Caki2 (cell line): Measurements from ENCODE around the gene INAFM2. TPM values are rescaled to one million over a fixed set of nuclear protein-coding genes. Genes with fewer than 3 reads are reported as not detected.

Experiments used
- DNase-seq: peaks from one replicate; pipeline ENCODE4 v3.0.0-alpha.2; 2015; ENCODE audit warnings: low read depth
- in situ Hi-C: cut with HindIII; loops from 2 replicates; pipeline ENCODE4 v1.10.0; 2016; ENCODE audit warnings: low sequenced_read_pairs, low pct_unique_long_range_greater_than_20kb, mixed read lengths
- total RNA-seq: library from RNA; depleted of rRNA; stranded (reverse); fragments of >200 nt; shearing (Covaris generic); gene quantifications from 2 replicates; pipeline ENCODE4 v1.2.3, GENCODE V29; 2014; ENCODE audit warnings: low replicate concordance

The INAFM2 gene
- total RNA-seq, 1 experiment from 2014 or later: 4.6 TPM

DNA sequence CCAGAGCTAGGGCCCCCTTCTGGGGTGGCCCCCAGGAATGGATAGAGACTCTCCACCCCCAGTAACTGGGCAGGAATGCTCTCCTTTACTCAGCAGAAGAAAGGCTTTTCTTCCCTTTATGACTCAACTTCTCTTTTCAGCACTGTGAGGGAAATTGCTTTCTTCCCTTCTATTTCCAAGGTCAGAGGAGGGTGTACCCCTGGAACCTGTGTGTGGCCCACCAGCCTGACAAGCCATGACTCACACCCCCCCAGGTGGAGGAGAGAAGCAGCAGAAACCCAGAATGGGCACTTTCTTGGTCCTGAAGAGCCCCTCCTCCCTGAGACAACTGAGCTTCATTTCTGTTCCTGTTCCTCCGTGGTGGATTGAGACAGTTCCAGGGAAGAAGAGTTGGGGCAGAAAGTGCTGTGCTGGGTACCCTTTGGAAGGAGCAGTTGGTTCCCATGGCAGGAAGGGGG lies 37.9 kb upstream of the INAFM2 start:
- in situ Hi-C loops: no loop called here
- no peak for DNase-seq

DNA sequence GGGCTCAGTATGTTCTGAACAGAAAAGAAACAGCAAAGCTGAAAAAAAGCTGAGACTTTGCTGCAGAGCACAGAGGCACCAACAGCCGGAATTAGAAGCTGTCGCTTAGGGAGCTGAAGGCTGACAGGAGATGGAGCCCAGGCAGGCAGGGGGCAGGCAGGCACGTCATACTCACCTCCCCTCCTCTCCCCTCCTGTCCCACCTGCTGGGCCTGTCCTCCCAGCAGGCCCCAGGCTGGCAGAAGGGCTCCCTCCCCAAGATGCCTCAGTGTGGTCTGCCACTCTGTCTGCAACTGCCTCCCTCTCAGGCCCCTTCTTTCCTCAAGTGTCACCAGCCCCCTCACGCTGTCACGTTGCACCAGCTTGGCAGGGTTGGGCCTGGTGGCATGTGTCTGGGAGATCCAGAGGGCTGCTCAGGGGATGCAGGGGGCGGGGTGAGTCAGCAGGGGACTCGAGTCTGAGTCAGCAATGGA lies 37.4 kb upstream of the INAFM2 start:
- no peak for DNase-seq
- in situ Hi-C loops: no loop called here

DNA sequence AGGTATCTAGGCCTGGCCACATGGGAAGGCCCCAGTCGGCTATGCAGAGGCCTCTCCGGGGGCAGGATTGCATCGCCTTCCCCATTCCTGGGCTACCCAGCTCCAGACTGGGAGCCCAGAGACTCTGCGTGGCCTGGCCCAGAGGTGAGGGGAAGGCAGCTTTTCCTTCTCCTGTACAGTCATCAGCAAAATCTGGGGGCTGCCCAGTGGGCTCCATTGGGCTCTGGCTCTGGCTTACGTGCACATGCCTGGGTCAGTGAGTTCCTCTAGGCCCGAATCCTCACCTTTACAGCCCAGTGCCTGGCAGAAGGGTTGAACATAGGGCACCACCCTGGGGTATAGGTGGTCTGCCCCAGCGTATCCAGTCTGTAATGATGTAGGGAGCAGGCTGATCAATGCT lies 36.7 kb upstream of the INAFM2 start:
- no peak for DNase-seq
- in situ Hi-C loops: no loop called here

DNA sequence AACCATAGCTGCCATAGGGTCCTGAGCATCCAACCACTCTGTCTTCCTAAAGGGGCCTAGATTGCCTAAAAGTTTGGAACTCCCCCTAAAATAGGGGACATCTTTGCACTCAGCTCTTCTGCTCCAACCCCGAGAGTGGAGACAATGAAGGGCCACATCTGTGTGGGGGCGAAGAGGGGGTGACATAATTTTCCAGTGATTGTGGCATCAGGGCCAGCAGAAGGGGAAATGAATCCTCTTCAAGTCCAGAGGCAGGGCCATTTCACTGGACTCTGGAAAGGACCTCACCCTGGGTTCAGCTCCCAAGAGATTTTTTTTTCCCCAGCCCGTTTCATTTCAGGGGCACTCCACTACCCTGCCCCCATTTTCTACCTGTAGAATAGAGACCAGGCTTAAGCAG lies 36.0 kb upstream of the INAFM2 start:
- no peak for DNase-seq
- in situ Hi-C loops: no loop called here

DNA sequence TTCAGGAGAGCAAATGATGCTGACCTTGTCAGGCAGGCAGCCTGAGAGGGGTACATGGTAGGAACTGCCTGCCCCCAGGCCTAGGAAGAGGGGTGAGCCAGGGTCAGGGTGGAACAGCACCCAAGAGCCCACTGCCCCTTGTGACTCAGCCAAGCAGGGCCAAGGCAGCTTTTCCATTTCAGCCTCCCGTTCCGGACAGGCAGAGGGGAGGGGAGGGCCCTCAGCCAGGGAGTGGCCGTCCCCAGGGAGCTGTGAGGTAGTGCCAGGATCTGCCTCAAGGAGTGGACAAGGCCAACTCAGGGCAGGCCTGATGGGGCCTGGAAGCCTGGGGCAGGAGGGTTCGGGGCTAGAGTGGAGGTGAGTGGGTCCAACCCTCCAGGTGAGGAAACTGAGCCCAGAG lies 35.5 kb upstream of the INAFM2 start:
- in situ Hi-C loops: no loop called here
- DNase-seq: no peak

DNA sequence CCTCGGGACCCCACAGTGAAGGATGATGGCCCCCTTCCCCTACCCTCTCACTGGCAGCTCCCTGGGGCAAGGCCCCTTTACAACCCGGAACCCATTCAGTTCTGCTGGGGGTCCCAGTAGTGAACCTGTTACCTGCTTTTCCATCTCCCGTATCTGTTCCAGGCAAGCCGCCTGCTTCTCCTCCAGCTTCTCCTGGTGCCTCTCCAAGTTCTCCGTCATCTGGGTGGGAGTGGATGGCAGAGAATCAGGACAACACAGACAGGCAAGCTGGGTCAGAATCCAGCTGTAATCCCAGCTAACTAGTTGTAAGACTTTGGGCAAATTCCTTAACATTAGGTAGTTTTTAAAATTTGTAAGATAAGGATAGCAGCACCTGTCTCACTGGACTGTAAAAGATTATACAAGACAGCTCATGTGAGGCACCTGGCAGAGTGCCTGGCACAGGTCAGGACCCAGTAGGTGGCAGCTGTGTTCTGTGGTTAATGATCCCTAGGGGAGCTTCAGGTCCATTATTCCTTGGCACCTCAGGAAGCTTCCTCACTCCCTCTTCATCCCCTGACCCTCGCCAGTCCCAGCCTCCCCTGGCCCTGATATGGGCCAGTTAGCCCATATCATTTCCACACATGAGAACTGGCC lies 34.2 kb upstream of the INAFM2 start:
- peak; percentile 44 for DNase-seq
- in situ Hi-C loops: no loop called here

DNA sequence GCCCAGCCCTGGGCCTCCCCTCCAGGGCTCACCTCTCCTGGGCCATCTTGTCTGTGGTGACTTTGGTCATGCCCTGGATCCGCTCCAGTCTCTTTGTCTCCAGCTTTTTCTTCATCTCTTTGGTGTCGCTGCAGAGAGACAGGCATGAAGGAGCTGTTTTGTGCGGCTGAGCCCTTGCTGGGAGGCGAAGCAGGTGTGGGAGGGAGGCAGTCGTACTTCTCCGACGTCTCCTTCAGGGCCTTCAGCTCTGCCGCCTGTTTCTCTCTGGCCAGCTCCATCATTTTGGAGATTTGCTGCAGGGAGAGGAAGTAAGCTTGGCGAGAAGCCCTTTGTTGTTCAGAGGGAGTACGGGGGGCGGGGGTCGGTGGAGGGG lies 33.0 kb upstream of the INAFM2 start:
- in situ Hi-C loops: no loop called here
- DNase-seq: no peak

DNA sequence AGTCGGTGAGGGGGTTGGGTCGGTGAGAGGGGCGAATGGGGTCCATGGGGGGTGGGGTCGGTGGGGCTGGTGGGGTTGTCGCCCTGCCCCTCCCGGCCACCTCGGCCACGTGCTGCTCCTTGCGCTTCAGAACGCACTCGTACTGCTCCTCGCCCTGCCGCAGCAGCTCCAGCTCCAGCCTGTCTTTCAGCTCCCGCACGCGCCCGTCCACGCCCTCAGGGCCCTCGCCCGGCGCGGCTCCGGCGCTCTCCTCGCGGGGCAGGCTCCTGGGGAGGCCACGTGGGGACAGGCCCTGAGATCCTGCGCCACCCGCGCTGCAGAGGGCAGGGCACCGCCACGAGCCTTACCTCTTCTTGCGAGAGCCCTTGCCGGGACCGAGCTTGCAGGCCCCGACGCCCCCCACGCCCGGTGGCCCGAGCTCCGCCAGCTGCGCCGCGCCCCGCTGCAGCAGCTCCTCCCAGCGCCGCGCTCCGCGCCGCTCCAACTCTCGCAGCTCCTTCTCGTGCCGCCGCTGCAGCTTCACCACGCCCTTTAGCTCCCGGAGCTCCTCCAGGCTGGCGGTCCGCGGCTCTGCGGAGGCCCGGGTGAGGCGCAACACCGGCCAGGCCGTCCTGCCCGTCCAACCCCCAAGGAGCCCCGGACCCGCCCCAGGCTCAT lies 32.4 kb upstream of the INAFM2 start:
- in situ Hi-C loops: no loop called here
- no peak for DNase-seq

DNA sequence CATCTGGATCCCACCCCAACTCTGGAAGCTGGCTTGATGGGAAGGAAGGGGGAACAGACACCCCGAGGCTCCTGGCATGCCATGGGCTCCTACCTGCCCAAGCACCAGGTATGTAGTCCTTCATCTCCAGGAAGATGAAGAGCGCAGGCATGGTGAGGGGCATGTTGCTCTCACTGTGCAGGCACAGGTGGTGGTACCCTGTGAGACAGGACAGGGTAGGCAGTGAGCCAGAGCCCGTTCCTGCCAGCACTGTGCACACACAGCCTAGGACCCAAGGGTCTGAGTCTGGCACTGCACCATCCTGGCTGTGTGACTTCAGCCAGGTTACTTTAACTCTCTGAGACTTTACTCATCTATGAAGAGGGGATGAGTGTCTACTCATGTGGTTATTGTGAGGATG lies 31.2 kb upstream of the INAFM2 start:
- in situ Hi-C loops: no loop called here
- DNase-seq: no peak

DNA sequence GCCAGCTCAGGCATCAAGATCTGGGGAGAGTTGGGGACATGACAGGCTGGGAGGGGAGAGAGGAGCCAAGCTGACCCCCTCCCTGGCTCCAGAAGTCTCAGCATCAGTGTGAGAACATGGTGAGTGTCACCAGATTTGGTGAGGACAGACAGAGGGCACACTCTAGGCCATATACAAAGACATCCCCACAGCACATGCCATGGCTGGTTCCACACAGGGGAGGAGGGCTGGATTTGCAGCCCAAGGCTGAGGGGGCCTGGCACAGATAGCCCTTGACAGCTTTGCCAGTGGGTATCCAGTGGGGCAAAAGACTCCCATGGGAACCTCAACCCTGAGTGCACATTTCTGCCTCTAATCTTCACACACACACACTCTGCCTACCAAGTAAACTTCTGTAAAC lies 30.5 kb upstream of the INAFM2 start:
- in situ Hi-C loops: no loop called here
- DNase-seq: no peak

DNA sequence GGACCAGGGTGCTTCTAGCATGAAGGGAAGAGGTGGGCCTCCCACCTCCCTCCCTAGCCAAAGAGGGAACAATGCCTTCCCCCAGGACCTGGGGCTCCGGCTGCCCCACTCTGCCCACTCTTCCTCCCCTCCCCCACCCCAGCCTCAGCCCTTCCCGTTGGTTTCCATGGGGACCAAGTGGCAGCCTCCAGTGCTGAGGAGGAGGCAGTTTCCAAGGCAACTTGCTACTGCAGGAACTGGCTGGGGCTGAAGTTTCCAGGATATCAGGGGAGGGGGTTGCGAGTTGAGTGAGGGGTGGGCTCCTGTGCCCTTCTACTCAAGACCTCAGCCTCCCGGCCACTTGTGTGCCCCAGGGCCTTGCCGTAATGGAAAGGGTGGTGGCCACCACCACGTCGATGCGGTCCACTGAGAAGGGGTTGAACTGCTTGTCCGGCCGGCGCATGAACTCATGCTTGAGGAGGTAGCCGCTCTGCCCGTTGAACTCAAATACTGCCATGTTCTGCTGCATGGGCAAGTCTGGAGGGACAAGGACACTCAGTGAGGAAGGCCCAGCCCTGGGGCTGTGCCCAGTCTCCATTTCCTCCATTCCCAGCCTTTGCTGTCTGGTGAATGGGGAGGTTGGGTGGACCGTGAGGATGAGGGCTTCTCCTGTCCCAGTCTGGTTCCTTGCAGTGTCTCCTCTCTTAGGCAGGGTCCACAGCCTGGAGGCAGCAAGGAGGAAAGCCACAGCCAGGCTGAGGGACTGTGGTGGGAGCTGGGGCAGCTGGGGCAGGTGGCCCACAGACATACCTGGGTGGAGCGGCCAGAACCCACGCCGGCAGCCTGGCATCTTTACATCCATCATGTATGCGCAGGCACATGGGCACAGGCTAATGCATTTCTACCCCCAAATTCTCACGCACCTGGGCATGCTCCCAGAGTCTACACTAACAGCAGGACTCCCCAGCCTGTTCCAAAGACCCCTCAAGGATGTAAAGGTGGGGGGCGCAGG lies 29.3 kb upstream of the INAFM2 start:
- in situ Hi-C loops: no loop called here
- no peak for DNase-seq

DNA sequence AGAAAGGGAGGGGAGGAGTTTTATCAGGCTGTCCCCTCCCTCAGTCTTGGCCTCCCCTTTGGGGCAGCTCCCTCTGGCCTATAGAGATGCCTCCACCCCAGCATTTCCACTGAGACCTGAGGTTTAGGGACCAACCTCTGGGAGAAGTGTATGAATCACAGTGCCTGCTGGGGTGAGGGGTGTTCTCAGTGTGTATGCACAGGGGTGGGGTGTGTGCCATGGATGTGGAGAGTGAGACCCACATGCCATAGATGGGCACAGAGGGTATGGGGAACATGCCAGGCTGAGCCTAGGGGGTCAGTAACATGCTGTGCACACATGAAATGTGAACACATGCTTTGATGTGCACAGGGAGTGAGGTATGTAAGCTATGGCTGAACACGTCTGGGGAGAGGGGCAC lies 28.2 kb upstream of the INAFM2 start:
- in situ Hi-C loops: no loop called here
- no peak for DNase-seq

DNA sequence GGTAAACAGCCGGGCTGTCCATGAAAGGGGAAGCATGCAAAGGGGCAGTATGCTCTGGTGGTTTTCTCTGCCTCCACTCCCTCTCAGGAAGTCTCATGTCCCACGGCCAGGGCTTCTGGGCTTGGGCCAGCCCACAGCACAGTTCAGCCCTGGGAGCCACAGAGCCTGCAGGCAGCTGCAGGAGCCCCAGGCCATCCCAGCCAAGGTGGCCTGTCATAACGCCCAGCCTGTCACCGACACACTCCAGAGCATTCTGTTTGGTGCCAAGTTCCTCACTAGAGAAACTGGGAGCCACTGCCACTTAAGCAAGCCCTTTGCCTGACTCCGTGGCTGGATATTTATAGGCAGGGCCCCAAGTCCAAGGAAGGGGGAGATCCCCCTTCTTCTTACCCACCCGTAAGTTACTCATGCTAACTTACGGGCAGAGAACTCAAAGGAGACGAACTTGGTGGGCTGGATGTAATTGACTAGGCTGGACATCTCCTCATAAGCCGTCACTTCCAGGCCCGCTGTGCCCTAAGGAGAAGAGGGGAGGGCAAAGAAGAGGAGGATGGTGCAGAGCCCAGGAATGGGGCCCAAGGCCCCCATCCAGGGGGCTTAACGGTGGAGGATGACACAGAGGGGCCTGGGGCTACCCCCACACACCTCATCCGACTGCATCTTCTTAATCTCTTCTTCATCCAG lies 27.5 kb upstream of the INAFM2 start:
- in situ Hi-C loops: no loop called here
- DNase-seq: no peak

DNA sequence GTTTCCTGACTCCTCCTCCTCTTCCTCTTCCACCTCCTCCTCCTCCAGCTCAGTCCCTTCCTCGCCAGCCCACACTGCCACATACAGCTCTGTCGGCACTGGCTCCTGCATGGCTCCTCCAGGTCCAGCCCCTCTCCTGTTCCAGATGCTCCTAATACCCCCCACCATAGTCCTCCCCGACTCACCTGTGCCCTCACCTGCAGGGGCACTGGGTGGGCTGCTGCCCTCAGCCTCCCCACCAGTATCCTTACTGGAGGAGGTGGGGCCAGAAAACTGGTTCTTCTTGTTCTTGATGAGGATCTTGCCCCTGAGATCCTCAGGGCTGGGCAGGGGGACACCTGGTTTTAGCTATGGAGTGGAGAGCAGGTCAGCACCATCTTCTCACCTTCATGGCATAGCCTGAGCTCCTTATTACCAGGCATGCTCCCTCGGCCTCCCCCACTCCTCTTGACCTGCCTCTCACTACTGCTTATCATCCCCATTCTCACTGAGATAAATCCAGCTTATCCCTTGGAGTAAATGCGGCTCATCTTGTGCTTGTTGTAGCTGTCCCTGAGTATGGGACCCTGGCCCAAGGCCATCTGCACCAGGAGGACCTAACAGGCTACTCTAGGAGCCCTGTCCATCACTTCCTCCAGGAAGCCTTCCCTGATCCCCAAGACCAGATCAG lies 26.8 kb upstream of the INAFM2 start:
- no peak for DNase-seq
- in situ Hi-C loops: no loop called here

DNA sequence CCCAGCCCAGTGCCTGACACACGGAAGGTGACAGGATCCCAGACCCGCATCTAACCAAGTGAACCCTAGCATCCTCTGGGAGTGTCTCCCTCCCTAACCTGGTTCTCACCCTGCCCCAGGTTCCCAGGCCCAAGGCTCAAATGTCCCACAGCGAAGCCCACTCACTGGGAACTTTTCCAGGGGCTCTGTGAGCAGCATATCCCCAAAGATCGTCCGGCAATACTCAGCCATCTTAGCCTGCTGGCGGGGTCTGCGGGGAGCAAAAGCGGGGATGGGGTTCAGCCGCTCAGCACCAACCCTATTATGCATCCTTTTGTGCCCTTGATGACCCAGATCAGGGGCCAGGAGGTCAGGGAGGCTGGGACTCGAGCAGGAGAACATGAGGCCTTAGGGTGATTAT lies 26.1 kb upstream of the INAFM2 start:
- in situ Hi-C loops: no loop called here
- DNase-seq: no peak

DNA sequence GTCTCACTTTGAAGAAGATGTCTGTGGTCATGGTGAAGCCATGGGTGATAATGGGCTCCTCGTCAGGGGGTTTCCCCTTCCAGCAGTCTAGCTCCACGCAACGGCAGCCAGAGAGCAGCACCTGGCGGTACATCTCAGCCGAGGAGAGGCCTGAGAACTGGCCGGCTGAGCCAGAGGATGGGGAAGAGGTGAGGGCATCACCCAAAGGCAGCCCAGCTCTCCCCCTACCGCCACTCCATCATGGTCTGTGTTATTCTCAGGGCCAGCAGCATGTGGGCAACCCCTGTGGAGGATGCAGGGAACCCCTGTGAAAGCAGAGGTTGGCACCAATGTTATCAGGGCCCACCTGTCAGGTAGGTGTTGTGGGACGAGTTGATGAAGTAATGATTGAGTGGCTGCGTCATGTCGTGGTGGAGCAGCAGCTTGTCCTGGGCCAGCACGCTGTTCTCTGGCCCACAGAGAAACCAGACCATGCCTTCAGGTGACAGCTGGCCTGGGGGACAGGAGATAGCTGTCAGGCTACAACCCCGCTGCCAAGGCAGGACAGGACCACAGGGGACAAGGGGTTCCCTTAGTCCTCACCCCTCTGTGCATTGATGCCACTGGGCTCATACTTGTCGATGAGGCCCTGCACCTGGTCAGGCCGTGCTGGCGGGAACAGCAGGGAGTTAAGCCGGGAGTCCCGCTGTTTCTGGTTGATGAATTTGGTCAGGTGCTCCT lies 25.1 kb upstream of the INAFM2 start:
- DNase-seq: no peak
- in situ Hi-C loops: no loop called here

DNA sequence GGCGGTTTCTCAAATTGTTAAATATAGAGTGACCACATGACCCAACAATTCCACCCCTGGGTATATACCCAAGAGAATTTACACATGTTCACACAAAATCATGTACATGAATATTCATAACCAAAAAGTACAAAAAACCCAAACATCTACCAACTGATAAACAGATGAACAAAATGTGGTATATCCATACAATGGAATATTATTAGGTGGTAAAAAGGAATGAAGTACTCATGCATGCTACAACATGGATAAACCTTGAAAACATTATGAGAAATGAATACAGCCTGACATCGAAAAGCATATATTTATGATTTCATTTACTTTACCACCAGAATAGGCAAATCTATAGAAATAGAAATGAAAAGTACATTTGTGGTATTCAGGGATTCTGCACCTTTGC lies 23.1 kb upstream of the INAFM2 start:
- in situ Hi-C loops: no loop called here
- DNase-seq: no peak
